B cell (primary cell): Measurements from ENCODE around the gene ARHGAP45. TPM values are rescaled to one million over a fixed set of nuclear protein-coding genes. Genes with fewer than 3 reads are reported as not detected.

Experiments
- ATAC-seq: fragments of 200-7000 bp; cut with Tn5 transposase; one replicate; pipeline ENCODE4 v1.10.0; 2021; ENCODE audit warnings: low read depth, mild to moderate bottlenecking, moderate number of reproducible peaks, moderate library complexity
- CTCF ChIA-PET: fragments of 350-600 bp; sonication (Branson Sonifier 250); formaldehyde crosslinking; loops from one replicate; lab custom pipeline; 2021; ENCODE audit warnings: antibody characterized with exemption, inconsistent platforms; lab: Charles Lee
- POLR2A ChIA-PET: fragments of 350-600 bp; sonication (Branson Sonifier 250); formaldehyde crosslinking; loops from one replicate; lab custom pipeline; 2021; ENCODE audit warnings: antibody characterized with exemption; lab: Charles Lee
- DNase-seq: peaks from one replicate; pipeline ENCODE4 v3.0.0; 2013
- H2AFZ ChIP-seq: 2 replicates; pipeline ENCODE4 v1.6.1; 2012; ENCODE audit warnings: mild to moderate bottlenecking, low read depth, low read length; ENCODE audit not compliant: insufficient read depth, poor library complexity, severe bottlenecking
- H3K27ac ChIP-seq, 2 donors: 1 replicate in 1 of 2; 2 replicates in 1 of 2; pipeline ENCODE4 v1.5.1; 2012 to 2013; ENCODE audit warnings: low read length in 2 of 2, mild to moderate bottlenecking in 2 of 2, moderate library complexity in 1 of 2
- H3K27me3 ChIP-seq, 4 experiments: fragments of 200-600 bp in 1 of 4; sonication (generic) in 1 of 4; replicated peaks in 1 of 4; 1 replicate in 2 of 4; 2 replicates in 2 of 4; pipeline versions ENCODE4 v1.6.1 to v1.7.0; 2013 to 2016; ENCODE audit warnings: low read length in 3 of 4, mild to moderate bottlenecking in 2 of 4, mixed read lengths in 1 of 4, moderate library complexity in 1 of 4; ENCODE audit not compliant: insufficient read depth in 4 of 4, control insufficient read depth in 3 of 4; ENCODE audit errors: control extremely low read depth in 1 of 4
- H3K36me3 ChIP-seq, 2 experiments: replicated peaks in 1 of 2; 1 replicate in 1 of 2; 2 replicates in 1 of 2; pipeline versions ENCODE4 v1.6.1 to v1.7.1; 2013; ENCODE audit warnings: low read length in 1 of 2; ENCODE audit not compliant: insufficient read depth in 2 of 2, control insufficient read depth in 1 of 2; ENCODE audit errors: control extremely low read depth in 1 of 2, extremely low read depth in 1 of 2
- H3K4me1 ChIP-seq, 2 donors: fragments of 200-600 bp in 1 of 2; sonication (generic) in 1 of 2; 1 replicate in 1 of 2; 2 replicates in 1 of 2; pipeline versions ENCODE4 v1.5.1 to v1.6.1; 2013 to 2017; ENCODE audit warnings: low read length in 2 of 2; ENCODE audit not compliant: control insufficient read depth in 2 of 2, insufficient read depth in 2 of 2
- H3K4me2 ChIP-seq: replicated peaks from 2 replicates; pipeline ENCODE3; 2012; ENCODE audit warnings: mild to moderate bottlenecking, low read depth, low read length; ENCODE audit not compliant: poor library complexity, severe bottlenecking
- H3K4me3 ChIP-seq, 5 experiments: fragments of 200-600 bp in 1 of 5; sonication (generic) in 1 of 5; 1 replicate in 3 of 5; 2 replicates in 2 of 5; pipeline versions ENCODE4 v1.5.1 to v1.7.0; 2011 to 2016; ENCODE audit warnings: low read length in 4 of 5, mild to moderate bottlenecking in 4 of 5, low read depth in 2 of 5, control low read depth in 1 of 5, moderate library complexity in 1 of 5; ENCODE audit not compliant: insufficient read depth in 1 of 5; ENCODE audit errors: control extremely low read depth in 1 of 5, extremely low read depth in 1 of 5
- H3K79me2 ChIP-seq: fragments of 200-600 bp; sonication (generic); one replicate; pipeline ENCODE4 v1.6.0; 2016; ENCODE audit warnings: low read length; ENCODE audit not compliant: control insufficient read depth, insufficient read depth
- H3K9ac ChIP-seq: fragments of 200-600 bp; sonication (generic); 2 replicates; pipeline ENCODE4 v1.6.1; 2017; ENCODE audit warnings: mild to moderate bottlenecking, low read length, moderate library complexity
- H3K9me3 ChIP-seq, 3 donors: one replicate each; pipeline versions ENCODE4 v1.6.1 to v1.7.1; 2013; ENCODE audit warnings: low read length in 2 of 3; ENCODE audit not compliant: control insufficient read depth in 2 of 3, insufficient read depth in 1 of 3; ENCODE audit errors: control extremely low read depth in 1 of 3
- H4K20me1 ChIP-seq: 2 replicates; pipeline ENCODE4 v1.6.0; 2012; ENCODE audit warnings: mild to moderate bottlenecking, low read length; ENCODE audit not compliant: insufficient read depth, control insufficient read depth, poor library complexity, severe bottlenecking
- H3K27ac Mint-ChIP-seq: one replicate; pipeline ENCODE4 v1.8.0; 2021; ENCODE audit warnings: mixed read lengths
- H3K27me3 Mint-ChIP-seq: one replicate; pipeline ENCODE4 v1.8.0; 2021; ENCODE audit warnings: mixed read lengths
- H3K4me1 Mint-ChIP-seq: one replicate; pipeline ENCODE4 v1.8.0; 2021; ENCODE audit warnings: mixed read lengths
- H3K4me3 Mint-ChIP-seq: one replicate; pipeline ENCODE4 v1.8.0; 2021; ENCODE audit warnings: mixed read lengths
- H3K9me3 Mint-ChIP-seq: one replicate; pipeline ENCODE4 v1.8.0; 2022; ENCODE audit warnings: mixed read lengths; ENCODE audit not compliant: insufficient read depth
- CTCF ChIP-seq: fragments of 200-600 bp; IDR thresholded peaks from one replicate; pipeline ENCODE4 v1.8.0; 2022; ENCODE audit warnings: antibody characterized with exemption, mild to moderate bottlenecking
- EZH2 ChIP-seq: IDR thresholded peaks from 2 replicates; pipeline ENCODE4 v1.6.1; 2012; ENCODE audit warnings: borderline replicate concordance, low read depth, mild to moderate bottlenecking, moderate library complexity, low read length; ENCODE audit not compliant: insufficient read depth, poor library complexity, severe bottlenecking
- WGBS: methylation state at CpG from one replicate; pipeline ENCODE4 v1.1.5; 2013; ENCODE audit warnings: missing lambda C conversion rate; ENCODE audit not compliant: insufficient coverage; 5-methylcytosine and 5-hydroxymethylcytosine counted together
- intact Hi-C: fragments of 100-400 bp; cut with micrococcal nuclease; formaldehyde crosslinking; loops from one replicate; pipeline ENCODE4 v1.10.0; 2022
- polyA plus RNA-seq: library from polyadenylated mRNA; depleted of rRNA; stranded (reverse); fragments of >200 nt; gene quantifications from 2 replicates; pipeline ENCODE4 v1.2.3, GENCODE V29; 2012
- total RNA-seq, 2 donors: library from RNA; stranded (reverse); fragments of 120-200 nt in 1 of 2; gene quantifications; 1 replicate in 1 of 2; 2 replicates in 1 of 2; pipeline versions ENCODE4 v1.2.3 to v1.2.4, GENCODE V29; 2013 to 2022

ARHGAP45 gene
- total and polyA plus RNA-seq, 2 donors (not counting 1 experiment from before 2014, with no cell fraction given) = 488 to 490 TPM

- intact Hi-C loops = no loop called here
These were observed 4.2 kb downstream of the ARHGAP45 start for GRCh38 chr19:1070931-1071791.

More at GRCh38 chr19:1070931-1071791, 4.2 kb downstream of the ARHGAP45 start:
- ChIA-PET POLR2A (interaction anchor here (0.7 to 1.2 kb wide), 3 partner anchors 30 to 61 kb away, joined by 3 read pairs; no protein-coding TSS in a partner anchor), CTCF (interaction anchor here (0.5 kb wide), 1 partner anchor 39 kb away, joined by 3 read pairs; no protein-coding TSS in a partner anchor)
- Histone ChIP-seq H3K9ac (no peak overlapping the region), H2AFZ (no peak overlapping the region), H3K4me2 (peak overlapping the region; percentile 37), H3K79me2 (peaks cover 81% of the 10 kb centered on the region), H4K20me1 (peaks cover 72% of the 10 kb centered on the region), H3K27ac (peak overlapping the region in 1 of 2 donors; percentile 15), H3K4me3 (no peak overlapping the region), H3K4me1 (peaks cover 64 to 81% of the 10 kb centered on the region in 2 donors), H3K9me3 (no peaks in the 10 kb centered on the region), H3K27me3 (no peaks in the 10 kb centered on the region), H3K36me3 (peaks cover 0 to 67% of the 10 kb centered on the region in 2 experiments)
- Mint-ChIP-seq H3K4me3 (peak overlapping the region; percentile 34), H3K27me3 (no peaks in the 10 kb centered on the region), H3K9me3 (no peaks in the 10 kb centered on the region), H3K4me1 (peaks cover 47% of the 10 kb centered on the region), H3K27ac (peak overlapping the region; percentile 46)
- no peak for DNase-seq
- TF ChIP-seq CTCF (no peak), EZH2 (no peak)
- 94% methylated on average over 99 of the region's 99 CpGs for WGBS
- no peak for ATAC-seq
